ENCODE measurements around the gene FGF1. TPM values are rescaled to one million over a fixed set of nuclear protein-coding genes. Genes with fewer than 3 reads are reported as not detected.

Gene FGF1
- total and polyA plus RNA-seq, 2 donors (not counting 3 experiments of a cell fraction or from before 2014, with no cell fraction given), result not detected

GRCh38 chr5:142569905-142570304 is 116.0 kb downstream of the FGF1 start:
- intact Hi-C loops (cut with micrococcal nuclease), result no loop called here
- Histone ChIP-seq H3K27ac (ENCODE audit: insufficient read depth, low read depth, low read length) (no peak overlapping the region), H3K4me1 (ENCODE audit: control insufficient read depth, extremely low read depth, insufficient read depth, low read length) (no peaks in the 10 kb centered on the region), H3K9me3 (replicated peaks; ENCODE audit: control insufficient read depth, insufficient read depth, low read length) (no peaks in the 10 kb centered on the region), H3K4me2 (ENCODE audit: insufficient read depth, low read length) (no peak overlapping the region), H3K79me2 (ENCODE audit: control insufficient read depth, insufficient read depth, low read length) (no peaks in the 10 kb centered on the region), H3K36me3 (ENCODE audit: control insufficient read depth in 2 of 2, extremely low read depth in 1 of 2, insufficient read depth in 2 of 2, low read length in 2 of 2) (no peaks in the 10 kb centered on the region), H3K9me1 (replicated peaks; ENCODE audit: control insufficient read depth, extremely low read depth, insufficient read depth, low read length) (no peaks in the 10 kb centered on the region), H3K9ac (replicated peaks; ENCODE audit: extremely low read depth, insufficient read depth, low read length) (no peak overlapping the region), H4K20me1 (replicated peaks; ENCODE audit: control insufficient read depth, extremely low read depth, insufficient read depth, low read length) (no peaks in the 10 kb centered on the region), H3K27me3 (ENCODE audit: control insufficient read depth in 2 of 2, insufficient read depth in 2 of 2, low read length in 2 of 2) (peaks cover 0 to 2% of the 10 kb centered on the region in 2 experiments), H3K4me3 (replicated peaks in 1 of 3; ENCODE audit: insufficient read depth in 1 of 3, low read depth in 1 of 3, low read length in 3 of 3) (no peak overlapping the region), H2AFZ (ENCODE audit: low read depth, low read length) (no peak overlapping the region)
- dilution Hi-C loops (cut with MboI; ENCODE audit: extremely low pct_ligation_motif_present, low sequenced_read_pairs), result no loop called here
- TF ChIP-seq POLR2AphosphoS5 (IDR thresholded peaks at IDR 0.05; ENCODE audit: insufficient read depth, low read depth, low read length) (no peak), FOS (IDR thresholded peaks at IDR 0.05; ENCODE audit: borderline replicate concordance, insufficient read depth, low read length) (no peak), EZH2 (IDR thresholded peaks at IDR 0.05; ENCODE audit: borderline replicate concordance, low read depth, low read length, severe bottlenecking) (no peak), MAX (IDR thresholded peaks at IDR 0.05; ENCODE audit: insufficient read depth, insufficient read length) (no peak), JUN (IDR thresholded peaks at IDR 0.05; ENCODE audit: borderline replicate concordance, insufficient read depth, insufficient read length, low read depth) (no peak), MYC (IDR thresholded peaks at IDR 0.05; ENCODE audit: low read depth, low read length) (no peak), POLR2A (IDR thresholded peaks at IDR 0.05; ENCODE audit: low read depth, low read length) (no peak), CTCF (IDR thresholded peaks at IDR 0.05; ENCODE audit: extremely low read depth in 1 of 2, insufficient read depth in 1 of 2, low read depth in 1 of 2, low read length in 2 of 2) (no peak), GATA2 (IDR thresholded peaks at IDR 0.05; ENCODE audit: insufficient read depth, insufficient read length, low read depth, low read length) (no peak)
- no peak for DNase-seq (ENCODE audit: low read depth, low spot score)
- no peak for FAIRE-seq
- POLR2A ChIA-PET, result no interaction called here
- CTCF ChIA-PET, result interaction anchor here (1.0 kb wide), 1 partner anchor 17 kb away, joined by 4 read pairs; no protein-coding TSS in a partner anchor
- BruUV-seq (replicated peaks), result no TSS peak

Data from endothelial cell of umbilical vein (primary cell).